GM23248 (cell line): Measurements from ENCODE around the gene TBX1. TPM values are rescaled to one million over a fixed set of nuclear protein-coding genes. Genes with fewer than 3 reads are reported as not detected.

Experiments used
- DNase-seq: peaks from one replicate; pipeline ENCODE4 v3.0.0-alpha.2; 2015
- H2AFZ ChIP-seq: fragments of 200-600 bp; sonication (generic); 2 replicates; pipeline ENCODE4 v1.6.1; 2016; ENCODE audit warnings: antibody characterized with exemption
- H3F3A ChIP-seq: fragments of 200-600 bp; sonication (generic); 2 replicates; pipeline ENCODE4 v1.6.1; 2016; ENCODE audit warnings: mild to moderate bottlenecking, antibody characterized with exemption, mixed run types; ENCODE audit not compliant: insufficient read depth
- H3K27ac ChIP-seq: fragments of 200-600 bp; sonication (generic); 2 replicates; pipeline ENCODE4 v1.5.1; 2016; ENCODE audit warnings: mild to moderate bottlenecking
- H3K27me3 ChIP-seq: fragments of 200-600 bp; sonication (generic); replicated peaks from 2 replicates; pipeline ENCODE4 v1.6.1; 2016; ENCODE audit warnings: mild to moderate bottlenecking; ENCODE audit not compliant: insufficient read depth
- H3K36me3 ChIP-seq: fragments of 200-600 bp; sonication (generic); 2 replicates; pipeline ENCODE4 v1.6.1; 2016; ENCODE audit warnings: low read depth, mild to moderate bottlenecking
- H3K4me1 ChIP-seq: fragments of 200-600 bp; sonication (generic); 2 replicates; pipeline ENCODE4 v1.6.1; 2016; ENCODE audit warnings: mild to moderate bottlenecking; ENCODE audit not compliant: insufficient read depth
- H3K4me2 ChIP-seq: fragments of 200-600 bp; sonication (generic); one replicate; pipeline ENCODE4 v1.6.1; 2016; ENCODE audit warnings: mild to moderate bottlenecking; ENCODE audit not compliant: unreplicated experiment
- H3K4me3 ChIP-seq: fragments of 200-600 bp; sonication (generic); 2 replicates; pipeline ENCODE4 v1.5.1; 2016; ENCODE audit warnings: mild to moderate bottlenecking
- H3K79me2 ChIP-seq: fragments of 200-600 bp; sonication (generic); 2 replicates; pipeline ENCODE4 v1.6.1; 2016; ENCODE audit warnings: mild to moderate bottlenecking; ENCODE audit not compliant: insufficient read depth
- H3K9ac ChIP-seq: fragments of 200-600 bp; sonication (generic); 2 replicates; pipeline ENCODE4 v1.6.1; 2016; ENCODE audit warnings: mild to moderate bottlenecking
- H3K9me2 ChIP-seq: fragments of 200-600 bp; sonication (generic); 2 replicates; pipeline ENCODE4 v1.6.1; 2016; ENCODE audit warnings: mixed run types, mild to moderate bottlenecking, moderate library complexity; ENCODE audit not compliant: insufficient read depth
- H3K9me3 ChIP-seq: fragments of 200-600 bp; sonication (generic); one replicate; pipeline ENCODE4 v1.6.1; 2017; ENCODE audit warnings: low read depth
- H4K20me1 ChIP-seq: fragments of 200-600 bp; sonication (generic); 2 replicates; pipeline ENCODE4 v1.6.0; 2016; ENCODE audit not compliant: insufficient read depth
- EZH2 ChIP-seq: fragments of 200-600 bp; sonication (generic); IDR thresholded peaks from 2 replicates; pipeline ENCODE4 v1.6.1; 2018; ENCODE audit warnings: antibody characterized with exemption, mild to moderate bottlenecking; ENCODE audit not compliant: insufficient read depth, poor library complexity, severe bottlenecking
- EZH2phosphoT487 ChIP-seq: fragments of 200-600 bp; sonication (generic); IDR thresholded peaks from 2 replicates; pipeline ENCODE4 v1.6.1; 2018; ENCODE audit warnings: antibody characterized with exemption, moderate library complexity, mild to moderate bottlenecking, low read depth; ENCODE audit not compliant: insufficient read depth
- WGBS, 2 experiments: methylation state at CpG; one replicate each; pipeline ENCODE4 v1.1.6; 2015 to 2017; ENCODE audit warnings: low lambda C conversion rate in 2 of 2, low coverage in 1 of 2; ENCODE audit errors: missing lambda C conversion rate in 2 of 2; 5-methylcytosine and 5-hydroxymethylcytosine counted together
- in situ Hi-C: fragments of 300-500 bp; cut with MboI; formaldehyde crosslinking; loops from 2 replicates; pipeline ENCODE4 v1.15.0; 2020
- polyA plus RNA-seq: library from polyadenylated mRNA; unstranded; fragments of >200 nt; fragmentation: Nextera tagmentation; extraction: Ambion mirVana; gene quantifications from 2 replicates; pipeline ENCODE4 v1.2.1, GENCODE V29; 2016
- total RNA-seq: library from RNA; depleted of rRNA; stranded (reverse); fragments of >200 nt; shearing (Covaris generic); gene quantifications from 2 replicates; pipeline ENCODE4 v1.2.3, GENCODE V29; 2014

Gene TBX1
- total and polyA plus RNA-seq, 2 experiments from 2014 or later, result 2.8 to 4.6 TPM

- DNase-seq, result no peak
- in situ Hi-C loops, result no loop called here
- no peaks in the 10 kb centered on the region for H3K79me2 ChIP-seq
- 93 to 95% methylated on average over 26 of the region's 26 CpGs for WGBS, 2 experiments
- no peak overlapping the region for H3K27ac ChIP-seq
- H3K9me2 ChIP-seq, result no peaks in the 10 kb centered on the region
- no peak overlapping the region for H3K9ac ChIP-seq
- TF ChIP-seq EZH2 (no peak), EZH2phosphoT487 (no peak)
- no peaks in the 10 kb centered on the region for H4K20me1 ChIP-seq
- peaks cover 16% of the 10 kb centered on the region for H3K4me1 ChIP-seq
- no peak overlapping the region for H3K4me3 ChIP-seq
- H3K36me3 ChIP-seq, result no peaks in the 10 kb centered on the region
- H3K27me3 ChIP-seq, result no peaks in the 10 kb centered on the region
- no peak overlapping the region for H3K4me2 ChIP-seq
- no peaks in the 10 kb centered on the region for H3K9me3 ChIP-seq
- H3F3A ChIP-seq, result no peaks in the 10 kb centered on the region
- H2AFZ ChIP-seq, result no peak overlapping the region
Measured at GRCh38 chr22:19802001-19802893, 41.7 kb downstream of the TBX1 start.

GRCh38 chr22:19802894-19803735 lies 42.5 kb downstream of the TBX1 start:
- TF ChIP-seq EZH2 (no peak), EZH2phosphoT487 (no peak)
- no peaks in the 10 kb centered on the region for H3K79me2 ChIP-seq
- no peaks in the 10 kb centered on the region for H3K9me3 ChIP-seq
- no peak overlapping the region for H3K4me3 ChIP-seq
- H2AFZ ChIP-seq, result no peak overlapping the region
- no peaks in the 10 kb centered on the region for H3K36me3 ChIP-seq
- DNase-seq, result no peak
- H3K4me2 ChIP-seq, result no peak overlapping the region
- 92 to 96% methylated on average over 17 to 19 of the region's 19 CpGs for WGBS, 2 experiments
- no peak overlapping the region for H3K27ac ChIP-seq
- in situ Hi-C loops, result no loop called here
- peaks cover 16% of the 10 kb centered on the region for H3K4me1 ChIP-seq
- H3F3A ChIP-seq, result no peaks in the 10 kb centered on the region
- H4K20me1 ChIP-seq, result no peaks in the 10 kb centered on the region
- H3K9ac ChIP-seq, result no peak overlapping the region
- H3K27me3 ChIP-seq, result no peaks in the 10 kb centered on the region
- H3K9me2 ChIP-seq, result no peaks in the 10 kb centered on the region

- no peaks in the 10 kb centered on the region for H3K79me2 ChIP-seq
- in situ Hi-C loops, result no loop called here
- no peak overlapping the region for H3K27ac ChIP-seq
- H3K4me2 ChIP-seq, result no peak overlapping the region
- H3K9ac ChIP-seq, result no peak overlapping the region
- no peak overlapping the region for H2AFZ ChIP-seq
- no peaks in the 10 kb centered on the region for H3K36me3 ChIP-seq
- no peaks in the 10 kb centered on the region for H3K9me3 ChIP-seq
- H3K4me3 ChIP-seq, result no peak overlapping the region
- peaks cover 13% of the 10 kb centered on the region for H3K4me1 ChIP-seq
- H3K9me2 ChIP-seq, result no peaks in the 10 kb centered on the region
- no peaks in the 10 kb centered on the region for H3K27me3 ChIP-seq
- no peak for DNase-seq
- no peaks in the 10 kb centered on the region for H4K20me1 ChIP-seq
- TF ChIP-seq EZH2 (no peak), EZH2phosphoT487 (no peak)
- 95 to 97% methylated on average over 8 of the region's 8 CpGs for WGBS, 2 experiments
- no peaks in the 10 kb centered on the region for H3F3A ChIP-seq
Measured at GRCh38 chr22:19803736-19804267, 43.2 kb downstream of the TBX1 start.

GRCh38 chr22:19805821-19806212 lies 45.2 kb downstream of the TBX1 start:
- Histone ChIP-seq H3F3A (no peaks in the 10 kb centered on the region), H3K36me3 (no peaks in the 10 kb centered on the region), H3K9ac (no peak overlapping the region), H3K9me3 (no peaks in the 10 kb centered on the region), H3K4me1 (no peaks in the 10 kb centered on the region; the same call in 1 of the 2 replicates), H4K20me1 (no peaks in the 10 kb centered on the region), H3K27ac (no peak overlapping the region), H3K9me2 (no peaks in the 10 kb centered on the region), H2AFZ (no peak overlapping the region), H3K27me3 (no peaks in the 10 kb centered on the region), H3K79me2 (no peaks in the 10 kb centered on the region), H3K4me2 (no peak overlapping the region), H3K4me3 (no peak overlapping the region)
- WGBS, 2 experiments, result 93 to 96% methylated on average over 8 of the region's 8 CpGs
- no peak for DNase-seq
- in situ Hi-C loops, result no loop called here
- TF ChIP-seq EZH2 (no peak), EZH2phosphoT487 (no peak)
